Colonic mucosa (tissue), 4 donors: Measurements from ENCODE around the gene OGFR. TPM values are rescaled to one million over a fixed set of nuclear protein-coding genes. Genes with fewer than 3 reads are reported as not detected.

Experiments
- DNase-seq: peaks from one replicate; pipeline ENCODE4 v3.0.0-alpha.2; 2020
- H3K27ac ChIP-seq: fragments of 200-600 bp; one replicate; pipeline ENCODE4 v1.8.0; 2021
- H3K27me3 ChIP-seq: fragments of 200-600 bp; one replicate; pipeline ENCODE4 v1.8.0; 2021
- H3K36me3 ChIP-seq: fragments of 200-600 bp; one replicate; pipeline ENCODE4 v1.8.0; 2021
- H3K4me1 ChIP-seq: fragments of 200-600 bp; one replicate; pipeline ENCODE4 v1.8.0; 2021; ENCODE audit warnings: mild to moderate bottlenecking
- H3K4me3 ChIP-seq: fragments of 200-600 bp; one replicate; pipeline ENCODE4 v1.8.0; 2021
- H3K9ac ChIP-seq, 2 donors: one replicate each; pipeline ENCODE4 v1.7.0; 2013; ENCODE audit warnings: control low read depth in 2 of 2, low read depth in 2 of 2, low read length in 2 of 2
- H3K9me3 ChIP-seq: fragments of 200-600 bp; one replicate; pipeline ENCODE4 v1.8.0; 2021
- CTCF ChIP-seq: fragments of 200-600 bp; IDR thresholded peaks from one replicate; pipeline ENCODE4 v1.8.0; 2022; ENCODE audit warnings: antibody characterized with exemption, mild to moderate bottlenecking
- intact Hi-C: fragments of 100-400 bp; cut with DNase I; formaldehyde crosslinking; loops from one replicate; pipeline ENCODE4 v1.14.1; 2022
- total RNA-seq, 2 donors: library from RNA; stranded (reverse); fragmentation: NEBNext Ultra II Directional in 1 of 2; extraction: Animal tissue kit (Norgen Biotek cat#: 25700) in 1 of 2; gene quantifications; one replicate each; pipeline ENCODE4 v1.2.1, GENCODE V29; 2021
- donor health status: healthy.
- donor health status: DM: no; HTN: no; CAD: no.
- donor health status: DM: no; HTN: no; CAD: no.

Gene OGFR
- total RNA-seq, 2 donors from 2014 or later, result 36.3 to 36.8 TPM

GRCh38 chr20:62760471-62760855 is 44.2 kb upstream of the OGFR start:
- H3K9ac ChIP-seq, result no peak overlapping the region
- intact Hi-C loops, result no loop called here
- no peak for TF ChIP-seq CTCF
- H3K27me3 ChIP-seq, result no peaks in the 10 kb centered on the region
- no peaks in the 10 kb centered on the region for H3K4me1 ChIP-seq
- no peak for DNase-seq
- H3K9me3 ChIP-seq, result no peaks in the 10 kb centered on the region
- H3K4me3 ChIP-seq, result no peak overlapping the region
- no peak overlapping the region for H3K27ac ChIP-seq
- no peaks in the 10 kb centered on the region for H3K36me3 ChIP-seq

- Histone ChIP-seq H3K27ac (no peak overlapping the region), H3K36me3 (no peaks in the 10 kb centered on the region), H3K4me1 (no peaks in the 10 kb centered on the region), H3K27me3 (no peaks in the 10 kb centered on the region), H3K4me3 (no peak overlapping the region), H3K9ac (no peak overlapping the region), H3K9me3 (no peaks in the 10 kb centered on the region)
- intact Hi-C loops, result no loop called here
- DNase-seq, result no peak
- TF ChIP-seq CTCF, result no peak
Measured at GRCh38 chr20:62760856-62761758, 43.5 kb upstream of the OGFR start.

GRCh38 chr20:62761759-62762131 is 42.9 kb upstream of the OGFR start:
- DNase-seq, result no peak
- intact Hi-C loops, result no loop called here
- Histone ChIP-seq H3K9ac (no peak overlapping the region), H3K36me3 (no peaks in the 10 kb centered on the region), H3K4me1 (no peaks in the 10 kb centered on the region), H3K4me3 (no peak overlapping the region), H3K9me3 (no peaks in the 10 kb centered on the region), H3K27me3 (no peaks in the 10 kb centered on the region), H3K27ac (no peak overlapping the region)
- TF ChIP-seq CTCF, result no peak

GRCh38 chr20:62762376-62762775 is 42.3 kb upstream of the OGFR start:
- Histone ChIP-seq H3K9ac (no peak overlapping the region), H3K4me3 (no peak overlapping the region), H3K9me3 (no peaks in the 10 kb centered on the region), H3K36me3 (no peaks in the 10 kb centered on the region), H3K27ac (no peak overlapping the region), H3K4me1 (no peaks in the 10 kb centered on the region), H3K27me3 (no peaks in the 10 kb centered on the region)
- TF ChIP-seq CTCF, result no peak
- intact Hi-C loops, result no loop called here
- no peak for DNase-seq

GRCh38 chr20:62762801-62763368 is 41.8 kb upstream of the OGFR start:
- Histone ChIP-seq H3K9me3 (no peaks in the 10 kb centered on the region), H3K36me3 (no peaks in the 10 kb centered on the region), H3K27ac (no peak overlapping the region), H3K27me3 (no peaks in the 10 kb centered on the region), H3K9ac (no peak overlapping the region), H3K4me3 (no peak overlapping the region), H3K4me1 (no peaks in the 10 kb centered on the region)
- intact Hi-C loops, result no loop called here
- TF ChIP-seq CTCF, result no peak
- DNase-seq, result no peak
